GM18502 (cell line): Measurements from ENCODE around the gene SLPI.

ENCODE experiments used
- ATAC-seq: cut with Tn5 transposase; IDR thresholded peaks from one replicate; pipeline ENCODE4 v1.9.1; 2021; ENCODE audit warnings: mild to moderate bottlenecking; ENCODE audit not compliant: unreplicated experiment, poor library complexity

Gene SLPI, protein sequence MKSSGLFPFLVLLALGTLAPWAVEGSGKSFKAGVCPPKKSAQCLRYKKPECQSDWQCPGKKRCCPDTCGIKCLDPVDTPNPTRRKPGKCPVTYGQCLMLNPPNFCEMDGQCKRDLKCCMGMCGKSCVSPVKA

DNA sequence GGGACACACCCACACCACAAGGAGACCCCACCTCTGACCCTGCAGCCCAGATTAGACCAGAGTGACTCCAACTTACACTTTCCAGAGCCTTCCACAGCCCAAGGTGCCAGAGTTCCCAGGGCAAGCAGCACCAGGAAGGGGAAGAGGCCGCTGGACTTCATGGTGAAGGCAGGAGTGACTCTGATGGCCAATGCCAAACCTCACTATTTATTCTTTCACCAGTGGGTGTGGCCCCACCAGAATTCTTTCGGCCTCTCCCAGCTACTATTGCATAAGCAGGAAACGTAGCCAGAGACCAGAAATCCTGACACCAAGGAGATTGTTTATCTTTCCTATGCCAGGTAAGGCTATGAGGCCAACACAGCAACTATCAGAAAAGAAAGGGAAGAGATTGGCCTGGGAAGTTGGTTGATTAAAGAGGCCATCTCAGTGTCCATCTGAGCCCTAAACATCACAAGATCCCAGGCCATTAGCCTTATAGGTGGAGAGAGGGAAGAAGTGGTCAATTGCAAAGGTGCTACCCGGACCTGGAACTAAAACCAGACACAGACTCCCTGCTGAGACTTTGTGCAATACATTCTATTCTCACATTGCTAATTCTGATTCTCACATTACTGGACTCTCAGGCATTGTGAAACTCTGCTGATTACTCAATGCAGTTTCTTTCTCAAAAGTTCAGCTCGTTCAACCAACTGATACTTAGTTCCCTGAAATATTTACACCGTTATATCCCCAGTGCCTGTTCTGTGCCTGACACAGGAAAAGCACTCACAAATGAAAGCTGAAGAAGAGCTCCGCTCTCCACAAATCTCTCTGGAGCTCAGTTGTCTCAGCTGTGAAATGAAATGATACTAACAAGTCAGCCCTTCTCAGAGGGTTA is at the start of gene SLPI:
SLPI (minus strand) TSS at position 182 of the 880 bp plus-strand sequence; CDS start at position 161, 21 bp downstream.
- no peak for ATAC-seq

DNA sequence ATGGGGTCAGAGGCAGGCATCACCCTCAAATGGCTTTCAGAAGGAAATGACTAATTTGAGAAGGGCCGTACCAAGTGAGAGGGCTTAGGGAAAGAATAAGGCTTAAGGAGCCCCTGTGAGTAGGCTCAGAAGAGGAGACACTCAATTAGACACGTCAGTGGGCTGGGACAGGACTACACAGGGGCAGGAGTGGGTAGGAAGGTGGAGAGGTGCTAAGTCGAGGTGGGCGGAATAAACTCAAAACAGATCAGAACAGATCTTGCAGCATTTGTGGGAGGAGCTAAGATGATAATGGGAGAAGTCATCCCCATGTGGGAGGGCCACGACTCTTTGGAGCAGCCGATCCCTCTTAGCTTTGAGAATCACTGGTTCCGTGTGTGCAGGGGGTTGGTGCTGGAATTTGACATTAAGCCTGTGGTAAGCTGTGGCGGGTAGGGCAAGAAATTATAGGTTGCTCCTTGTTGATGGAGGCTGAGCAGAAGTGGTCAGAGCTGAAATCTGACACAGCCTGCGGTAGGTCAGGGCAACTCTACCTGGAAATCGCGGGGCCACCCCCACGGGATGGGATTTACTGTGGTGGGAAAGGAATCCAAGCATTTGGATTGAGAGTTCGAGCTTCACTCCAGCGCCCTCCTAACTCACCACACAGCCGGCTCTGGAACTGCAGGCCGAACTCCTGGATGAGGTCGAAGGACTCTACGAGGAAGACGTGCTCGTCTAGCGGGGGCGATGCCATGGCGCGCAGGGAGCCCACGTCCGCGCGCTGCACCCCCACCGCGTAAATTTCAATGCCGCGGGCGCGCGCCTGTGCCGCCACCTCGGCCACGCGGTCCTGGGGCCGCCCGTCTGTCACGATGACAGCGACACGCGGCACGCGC is 49.5 kb upstream of the SLPI start:
- ATAC-seq: no peak

DNA sequence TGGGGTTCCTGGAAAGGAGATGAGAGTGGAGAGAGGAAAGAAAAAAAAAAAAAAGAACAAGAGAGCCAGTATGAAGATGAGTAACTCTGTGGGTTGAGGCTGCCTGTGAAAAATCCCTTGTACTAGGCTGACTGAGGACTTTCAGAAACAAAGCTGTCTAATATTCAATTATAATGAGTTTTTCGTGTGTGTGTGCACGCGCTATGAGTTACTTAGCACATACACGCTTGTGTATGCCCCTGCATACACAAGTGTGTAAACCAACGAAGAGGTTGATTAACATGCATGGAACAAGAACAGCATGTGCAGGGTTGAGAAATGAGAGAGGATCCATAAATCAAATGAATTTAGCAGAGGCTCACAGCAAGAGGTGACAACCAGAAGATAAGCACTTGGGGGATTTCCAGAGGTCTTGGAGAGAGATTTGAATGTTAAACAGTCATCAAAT is 47.5 kb upstream of the SLPI start:
- no peak for ATAC-seq

DNA sequence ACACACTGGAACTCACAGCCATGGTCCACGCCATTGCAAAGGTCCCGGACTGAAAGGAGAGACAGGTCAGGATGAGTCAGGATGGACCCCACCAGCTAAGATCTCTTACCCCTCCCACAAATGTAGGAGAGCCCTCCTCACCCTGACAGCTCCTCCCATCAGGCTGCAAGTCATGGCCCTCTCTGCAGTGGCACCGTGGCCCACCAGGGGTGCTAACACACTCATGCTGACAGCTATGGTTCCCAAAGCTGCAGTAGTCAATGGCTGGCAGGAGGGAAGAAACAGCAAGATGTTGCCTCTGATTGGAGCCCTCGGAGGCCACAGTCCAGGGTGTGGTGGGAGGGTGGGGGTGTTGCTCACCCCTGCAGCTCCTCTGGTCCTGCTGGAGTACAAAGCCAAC is 46.6 kb upstream of the SLPI start:
- no peak for ATAC-seq

DNA sequence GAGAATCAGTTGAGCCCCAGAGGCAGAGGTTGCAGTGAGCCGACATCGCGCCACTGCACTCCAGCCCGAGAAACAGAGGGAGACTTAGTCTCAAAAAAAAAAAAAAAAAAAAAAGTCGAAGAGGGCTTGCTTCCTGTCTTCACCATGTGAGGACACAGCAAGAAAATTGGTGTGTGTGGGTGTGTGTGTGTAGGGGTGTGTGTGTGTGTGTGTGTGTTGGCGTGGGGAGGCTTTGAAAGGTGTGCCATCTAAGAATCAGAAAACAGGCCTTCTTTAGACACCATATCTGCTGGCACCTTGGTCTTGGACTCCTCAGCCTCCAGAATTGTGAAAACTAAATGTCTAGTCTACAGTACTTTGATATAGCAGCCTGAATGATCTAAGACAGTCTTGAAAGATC is 45.4 kb upstream of the SLPI start:
- ATAC-seq: no peak

DNA sequence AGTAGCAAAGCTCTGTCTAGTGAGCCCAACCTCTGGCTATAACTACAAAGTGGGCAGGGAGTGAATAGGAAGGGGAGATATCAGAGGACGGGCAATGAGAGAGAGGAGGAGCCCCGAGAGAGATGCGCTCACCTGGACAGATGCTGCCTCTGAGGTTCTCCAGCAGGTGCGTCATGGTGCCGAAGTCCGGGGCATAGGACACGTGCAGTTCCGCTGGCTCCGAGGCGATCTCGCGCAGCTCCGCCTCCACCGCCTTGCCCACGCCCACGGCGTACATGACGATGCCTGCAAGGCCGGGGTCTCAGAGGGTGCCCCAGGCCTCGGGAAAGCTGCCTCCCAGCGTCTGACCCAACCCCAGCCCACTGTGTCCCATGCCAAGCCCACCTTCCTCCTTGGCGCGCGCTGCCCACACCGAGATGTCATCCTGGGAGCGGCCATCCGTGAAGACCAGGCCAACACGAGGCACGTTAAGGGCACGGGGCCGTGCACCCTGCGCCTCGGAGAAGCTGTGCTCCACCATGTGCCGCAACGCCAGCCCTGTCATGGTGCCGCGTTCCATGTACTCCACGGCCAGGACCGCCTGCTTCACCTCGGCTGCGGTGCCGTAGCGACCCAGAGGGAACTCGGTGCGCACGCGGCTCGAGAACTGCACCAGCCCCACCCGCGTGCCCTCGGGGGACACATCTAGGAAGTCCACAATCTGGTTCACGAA is 43.6 kb upstream of the SLPI start:
- ATAC-seq: no peak

DNA sequence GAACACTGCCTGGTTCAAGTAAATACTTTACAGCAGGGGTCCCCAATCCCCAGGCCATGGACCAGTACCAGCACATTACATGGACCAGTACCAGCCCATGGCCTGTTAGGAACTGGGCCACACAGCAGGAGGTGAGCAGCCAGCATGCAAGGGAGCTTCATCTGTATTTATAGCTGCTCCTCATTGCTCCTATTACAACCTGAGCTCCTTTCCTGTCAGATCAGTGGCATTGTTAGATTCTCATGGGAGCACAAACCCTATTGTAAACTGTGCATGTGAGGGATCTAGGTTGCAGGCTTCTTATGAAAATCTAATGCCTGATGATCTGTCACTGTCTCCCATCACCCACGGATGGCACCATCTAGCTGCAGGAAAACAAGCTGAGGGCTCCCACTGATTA is 40.3 kb upstream of the SLPI start:
- no peak for ATAC-seq

DNA sequence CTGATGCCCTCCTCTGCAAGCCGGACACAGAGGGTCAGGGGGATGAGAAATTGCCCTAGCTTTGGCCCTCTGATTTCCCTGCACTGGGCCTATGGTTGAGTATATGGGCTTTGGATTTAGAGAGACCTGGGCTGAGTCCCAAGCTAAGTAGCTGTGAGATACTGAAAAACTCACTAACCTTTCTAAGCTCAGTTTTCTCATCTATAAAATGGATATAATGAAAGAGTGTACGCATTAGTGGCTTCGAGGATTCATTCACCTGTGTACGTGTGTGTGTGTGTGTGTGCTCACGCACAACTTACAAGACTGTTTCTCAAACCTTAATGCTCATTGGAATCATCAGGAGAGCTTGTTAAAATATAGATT is 39.6 kb upstream of the SLPI start:
- no peak for ATAC-seq

DNA sequence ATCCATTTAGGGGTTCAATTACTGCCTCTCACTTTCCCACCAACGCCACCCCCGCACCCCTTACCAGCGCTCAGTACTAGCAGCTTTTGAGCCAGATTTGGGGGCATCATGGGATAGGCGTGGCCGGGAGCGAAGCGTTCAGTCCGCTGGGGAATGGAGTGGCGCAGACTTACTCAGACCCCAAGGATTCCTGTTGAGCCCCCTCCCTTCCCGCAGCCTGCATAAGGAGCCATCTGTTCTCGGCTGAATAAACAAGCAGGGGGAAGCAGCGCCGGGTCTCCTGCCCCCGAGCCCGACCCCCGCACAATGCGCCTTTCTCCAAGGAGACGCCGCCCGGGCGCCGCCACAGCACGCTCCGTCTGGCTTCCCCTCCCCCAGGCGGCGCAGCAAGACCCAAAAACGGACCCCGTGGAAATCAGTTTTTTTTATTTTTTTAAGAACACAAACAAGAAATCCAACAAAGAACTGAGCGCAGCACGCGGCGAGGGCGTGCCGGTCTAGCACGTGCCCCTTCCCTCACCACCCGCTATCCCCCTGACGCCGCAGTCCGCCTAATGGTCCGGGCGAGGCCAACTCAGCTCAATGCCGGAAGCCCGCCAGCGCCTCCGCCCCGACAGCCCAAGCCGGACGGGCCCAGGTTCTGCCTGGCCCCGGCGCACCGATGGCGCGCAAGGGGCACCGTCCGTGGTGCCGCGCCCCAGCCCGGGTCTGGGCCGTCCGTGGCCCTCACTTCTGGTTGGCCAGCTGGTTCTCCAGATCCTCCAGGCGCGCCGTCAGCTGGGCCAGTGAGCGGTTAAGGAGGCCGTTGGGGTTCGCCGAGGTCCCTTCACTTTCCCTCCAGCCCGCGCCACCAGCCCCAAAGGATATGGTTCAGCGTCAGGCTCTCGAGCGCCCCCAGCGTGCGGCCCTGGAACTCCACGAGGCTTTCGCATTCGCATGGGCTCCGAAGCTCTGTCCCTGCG is 39.0 kb upstream of the SLPI start:
- ATAC-seq: no peak

DNA sequence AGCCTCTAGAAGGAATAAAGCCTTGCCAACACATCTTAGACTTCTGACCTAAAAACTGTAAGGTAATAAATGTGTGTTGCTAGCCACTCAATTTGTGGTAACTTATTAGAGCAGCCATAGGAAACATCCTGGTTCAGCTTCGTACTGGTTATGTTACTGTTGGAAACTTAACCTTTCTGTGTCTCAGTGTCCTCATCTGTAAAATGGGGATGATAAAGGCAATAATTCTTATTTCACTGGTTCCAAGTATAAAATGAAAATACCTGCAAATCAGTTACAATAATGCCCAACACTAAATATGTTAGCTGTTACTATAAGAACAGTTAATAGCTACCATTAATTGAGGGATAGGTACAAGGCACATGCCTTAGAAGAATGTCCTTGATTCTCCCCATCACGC is 38.0 kb upstream of the SLPI start:
- ATAC-seq: no peak

DNA sequence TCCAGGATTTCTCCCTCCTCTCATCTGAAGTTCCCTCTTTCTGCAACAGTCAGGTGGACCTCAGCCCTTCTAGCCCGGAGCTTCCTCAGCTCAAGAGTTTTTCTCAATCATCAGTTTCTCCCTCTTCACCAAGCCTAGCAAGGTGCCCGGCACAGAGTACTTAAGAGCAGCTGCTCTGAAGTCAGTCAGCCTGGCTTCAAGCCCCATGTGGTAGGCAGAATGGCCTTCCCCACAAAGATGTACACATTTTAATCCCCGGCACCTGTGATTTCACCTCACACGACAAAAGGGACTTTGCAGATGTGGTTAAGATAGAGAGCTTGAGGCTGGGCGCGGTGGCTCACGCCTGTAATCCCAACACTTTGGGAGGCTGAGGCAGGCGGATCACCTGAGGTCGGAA is 37.2 kb upstream of the SLPI start:
- ATAC-seq: no peak

DNA sequence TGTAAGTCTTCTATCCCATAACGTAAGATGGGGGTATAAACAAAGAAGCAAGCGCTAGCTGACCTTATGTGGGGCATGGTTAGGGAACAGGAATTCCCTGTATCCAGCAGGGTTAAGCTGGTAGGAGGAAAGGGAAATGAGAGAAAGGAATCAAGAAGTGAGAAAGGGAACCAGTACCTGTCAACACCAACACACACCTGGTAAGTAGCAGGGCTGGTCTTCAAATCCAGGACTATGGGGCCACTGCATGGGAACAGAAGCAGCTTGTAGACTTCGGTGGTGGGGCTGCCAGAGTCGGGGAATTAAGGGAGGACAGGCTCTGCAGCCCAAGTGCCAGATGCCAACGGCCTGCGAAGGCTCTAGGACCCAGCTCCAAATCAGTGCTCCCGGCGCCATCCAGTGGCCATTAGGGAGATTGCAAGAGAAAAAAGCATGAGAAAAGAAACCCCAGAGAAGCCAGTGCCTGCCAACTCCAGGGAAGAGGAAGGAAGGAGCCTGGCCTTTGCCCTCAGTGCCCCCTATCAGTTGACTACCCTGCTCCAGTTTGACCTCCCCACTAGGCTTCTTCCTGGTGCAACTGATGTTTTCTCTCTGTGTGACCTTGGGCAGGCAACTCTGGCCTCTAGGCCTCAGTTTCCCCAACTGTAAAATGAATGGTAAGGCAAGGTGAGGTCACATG is 36.5 kb upstream of the SLPI start:
- ATAC-seq: no peak

DNA sequence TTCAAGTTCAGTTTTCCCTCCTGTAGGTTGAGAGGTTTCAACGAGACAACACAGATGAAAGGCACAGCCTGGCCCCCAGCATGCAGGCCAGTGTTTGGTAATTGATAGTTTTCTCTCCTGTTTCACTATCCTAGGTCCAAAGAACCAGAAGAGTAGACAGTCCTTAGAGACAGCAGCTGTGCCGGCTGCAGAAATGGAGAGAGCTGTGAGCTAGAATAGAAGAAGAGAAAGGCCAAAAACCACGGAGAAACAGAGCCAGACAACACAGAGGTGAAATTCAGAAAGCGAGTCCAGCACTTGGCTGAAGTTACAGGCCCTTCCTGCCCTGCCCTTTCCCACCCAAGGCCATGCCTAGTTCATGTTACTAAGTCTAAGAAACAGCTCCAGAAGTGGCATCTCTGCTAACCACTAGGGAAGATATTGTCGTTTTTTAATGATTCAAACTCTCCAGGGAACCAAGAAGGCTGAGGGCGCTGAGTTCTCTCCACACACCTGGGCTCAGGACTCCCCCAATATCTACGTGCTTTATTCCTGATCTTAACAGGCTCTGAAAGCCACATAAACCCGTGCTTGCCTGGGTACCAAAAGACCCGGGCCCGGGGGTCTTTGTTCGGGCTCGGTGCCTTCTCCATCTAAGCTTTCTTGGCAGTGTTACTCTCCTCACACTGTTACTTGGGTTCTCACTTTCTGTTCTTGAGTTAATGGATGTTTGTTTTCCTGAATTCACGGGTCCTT is 35.7 kb upstream of the SLPI start:
- ATAC-seq: no peak

DNA sequence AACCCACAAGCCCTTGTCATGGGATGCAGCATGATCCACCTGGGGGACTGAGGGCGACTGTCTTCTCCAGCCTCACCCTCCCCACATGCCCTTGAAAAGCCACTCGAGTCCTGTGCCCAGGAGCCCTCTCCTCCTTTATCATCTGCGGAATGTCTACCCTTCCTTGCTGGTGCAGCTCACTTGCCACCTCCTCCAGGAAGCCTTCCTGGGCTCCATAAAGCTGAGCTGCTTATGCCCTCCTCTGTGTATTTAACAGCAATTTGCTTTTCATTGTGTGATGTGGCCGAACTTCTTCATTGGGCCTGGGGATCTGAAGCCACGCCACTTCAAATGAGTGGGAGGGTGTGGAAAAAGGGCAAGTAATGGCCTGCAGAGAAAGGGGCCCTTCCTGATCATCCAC is 34.5 kb upstream of the SLPI start:
- ATAC-seq: no peak

DNA sequence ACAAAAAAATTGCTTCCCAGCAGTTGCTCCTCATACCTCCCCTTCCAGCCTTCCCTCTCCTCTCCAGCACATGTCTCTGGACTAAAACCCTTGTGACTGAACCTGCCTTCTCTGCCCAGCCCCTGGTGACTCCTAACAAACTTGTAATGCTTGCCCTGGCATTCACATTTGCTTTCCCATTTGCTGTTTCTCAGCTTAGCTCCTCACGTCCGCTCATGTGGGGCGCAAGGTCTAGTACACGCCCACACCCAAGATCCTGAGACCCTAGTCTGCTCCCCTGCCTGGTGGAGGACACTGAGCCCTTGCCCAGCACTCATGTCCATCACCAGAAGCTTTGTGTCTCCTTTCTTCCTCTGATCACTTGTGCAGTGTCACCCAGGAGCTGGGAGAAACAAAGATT is 34.0 kb upstream of the SLPI start:
- ATAC-seq: no peak

DNA sequence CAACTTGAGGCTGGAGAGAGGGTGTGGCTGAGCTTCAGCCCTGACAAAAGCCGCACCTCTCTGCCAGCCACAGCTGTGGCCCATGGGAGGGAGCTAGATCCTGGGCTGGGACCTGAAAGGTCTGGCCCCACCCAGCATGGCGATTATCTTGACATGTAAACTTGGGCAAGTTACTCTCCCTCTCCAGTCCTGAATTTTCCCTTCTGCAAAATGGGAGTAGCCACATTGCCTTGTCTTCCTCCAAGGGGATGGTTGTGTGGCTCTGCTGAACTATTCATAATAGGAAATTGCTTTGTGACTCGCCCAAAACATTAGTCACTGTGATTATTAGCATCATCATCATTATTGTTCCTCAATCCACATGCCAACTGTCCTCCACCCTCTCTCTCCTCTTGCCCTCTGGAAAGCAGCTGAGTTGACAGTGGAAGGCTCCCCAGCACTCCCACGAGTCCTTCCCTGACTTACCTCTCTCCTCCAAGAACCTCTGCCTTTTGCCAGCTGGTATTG is 29.2 kb upstream of the SLPI start:
- ATAC-seq: no peak

DNA sequence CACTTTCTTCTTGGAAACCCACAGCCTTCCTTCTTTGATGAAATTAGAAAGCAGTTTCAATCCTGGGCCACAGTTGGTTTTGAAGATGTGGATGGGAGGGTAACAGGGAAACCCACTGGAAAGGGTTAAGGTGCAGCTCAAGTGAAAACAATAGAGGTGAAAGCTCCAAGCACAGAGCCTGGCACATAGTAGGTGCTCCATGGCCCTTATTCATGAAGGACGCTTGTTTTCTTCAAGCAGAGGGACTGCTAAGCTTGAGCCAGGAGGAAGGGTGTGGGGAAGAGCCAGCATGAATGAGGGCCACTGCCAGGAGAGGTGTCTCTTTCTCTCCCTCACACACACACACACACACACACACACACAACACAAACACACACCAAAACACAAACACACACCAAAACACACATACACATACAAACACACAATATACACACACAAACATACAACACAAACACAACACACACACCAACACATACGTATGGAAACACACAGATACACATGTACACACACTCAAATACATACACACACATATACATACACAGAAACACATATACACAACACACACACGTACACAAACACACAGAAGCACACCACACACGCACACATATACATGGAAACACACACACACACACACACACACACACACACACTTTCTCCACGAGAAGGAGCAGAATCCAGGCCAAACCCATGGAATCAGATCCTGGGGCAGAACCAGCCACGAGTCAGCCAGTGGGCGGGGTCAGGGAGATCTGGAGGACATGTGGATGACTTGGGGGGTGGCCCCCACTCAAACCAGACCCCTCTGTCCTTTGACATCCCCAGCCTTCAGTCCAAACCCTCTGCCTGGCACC is 28.6 kb upstream of the SLPI start:
- no peak for ATAC-seq
